HL-60 (cell line): ENCODE data around the gene RPS24.

Experiments used
- GABPA ChIP-seq: IDR thresholded peaks from 2 replicates; pipeline ENCODE4 v1.6.1; 2012; ENCODE audit warnings: low read depth
- POLR2AphosphoS5 ChIP-seq: IDR thresholded peaks from 2 replicates; pipeline ENCODE4 v1.6.1; 2012; ENCODE audit warnings: low read depth
- REST ChIP-seq: IDR thresholded peaks from 2 replicates; pipeline ENCODE4 v1.6.1; 2012; ENCODE audit warnings: low read depth; ENCODE audit not compliant: insufficient replicate concordance
- SPI1 ChIP-seq: IDR thresholded peaks from 2 replicates; pipeline ENCODE4 v1.6.1; 2012; ENCODE audit warnings: low read depth, mild to moderate bottlenecking, borderline replicate concordance
- TF ChIP-seq, protein P1 (sequence below): IDR thresholded peaks from one replicate; pipeline ENCODE4 v1.5.1; 2011; ENCODE audit warnings: low read length, control low read depth, inconsistent platforms; ENCODE audit not compliant: insufficient read depth

- TF ChIP-seq, protein P1, sequence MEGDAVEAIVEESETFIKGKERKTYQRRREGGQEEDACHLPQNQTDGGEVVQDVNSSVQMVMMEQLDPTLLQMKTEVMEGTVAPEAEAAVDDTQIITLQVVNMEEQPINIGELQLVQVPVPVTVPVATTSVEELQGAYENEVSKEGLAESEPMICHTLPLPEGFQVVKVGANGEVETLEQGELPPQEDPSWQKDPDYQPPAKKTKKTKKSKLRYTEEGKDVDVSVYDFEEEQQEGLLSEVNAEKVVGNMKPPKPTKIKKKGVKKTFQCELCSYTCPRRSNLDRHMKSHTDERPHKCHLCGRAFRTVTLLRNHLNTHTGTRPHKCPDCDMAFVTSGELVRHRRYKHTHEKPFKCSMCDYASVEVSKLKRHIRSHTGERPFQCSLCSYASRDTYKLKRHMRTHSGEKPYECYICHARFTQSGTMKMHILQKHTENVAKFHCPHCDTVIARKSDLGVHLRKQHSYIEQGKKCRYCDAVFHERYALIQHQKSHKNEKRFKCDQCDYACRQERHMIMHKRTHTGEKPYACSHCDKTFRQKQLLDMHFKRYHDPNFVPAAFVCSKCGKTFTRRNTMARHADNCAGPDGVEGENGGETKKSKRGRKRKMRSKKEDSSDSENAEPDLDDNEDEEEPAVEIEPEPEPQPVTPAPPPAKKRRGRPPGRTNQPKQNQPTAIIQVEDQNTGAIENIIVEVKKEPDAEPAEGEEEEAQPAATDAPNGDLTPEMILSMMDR = no peak
- TF ChIP-seq POLR2AphosphoS5 (no peak), REST (no peak), GABPA (no peak), SPI1 (no peak)
These were observed 6.1 kb downstream of the RPS24 start for GRCh38 chr10:78039743-78040142.
